Measurements from ENCODE around the gene LDHD. TPM values are rescaled to one million over a fixed set of nuclear protein-coding genes. Genes with fewer than 3 reads are reported as not detected.
A peak's percentile ranks its signal among the peaks of the same experiment; 100 is the strongest.

The LDHD gene
- total RNA-seq, 1 donor from 2014 or later: not detected

DNA sequence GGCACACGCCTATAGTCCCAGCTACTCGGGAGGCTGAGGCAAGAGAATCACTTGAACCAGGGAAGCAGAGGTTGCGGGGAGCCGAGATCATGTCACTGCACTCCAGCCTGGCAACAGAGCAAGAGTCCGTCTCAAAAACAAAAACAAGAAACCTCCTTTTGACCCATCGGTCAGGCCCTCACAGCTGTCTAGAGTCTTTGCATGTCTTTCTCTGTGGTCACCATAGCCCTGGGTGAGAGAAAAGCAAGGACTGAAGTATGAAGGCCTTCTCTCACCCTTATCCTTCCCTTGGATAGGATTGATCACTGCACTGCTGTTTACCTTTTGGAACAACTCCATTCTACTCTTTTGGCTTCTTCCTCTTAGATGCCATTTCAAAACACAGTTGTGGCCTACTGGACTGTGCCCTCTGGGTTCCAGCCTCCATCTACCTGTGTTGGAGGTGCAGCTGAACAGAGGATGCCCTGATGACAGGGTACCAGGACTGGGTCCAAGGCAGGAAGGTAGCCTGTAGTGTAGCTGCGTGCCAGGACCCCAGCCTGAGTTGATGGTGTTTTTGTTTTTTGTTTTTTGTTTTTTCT, 37.1 kb downstream of the LDHD start:
- TF ChIP-seq, protein P1, sequence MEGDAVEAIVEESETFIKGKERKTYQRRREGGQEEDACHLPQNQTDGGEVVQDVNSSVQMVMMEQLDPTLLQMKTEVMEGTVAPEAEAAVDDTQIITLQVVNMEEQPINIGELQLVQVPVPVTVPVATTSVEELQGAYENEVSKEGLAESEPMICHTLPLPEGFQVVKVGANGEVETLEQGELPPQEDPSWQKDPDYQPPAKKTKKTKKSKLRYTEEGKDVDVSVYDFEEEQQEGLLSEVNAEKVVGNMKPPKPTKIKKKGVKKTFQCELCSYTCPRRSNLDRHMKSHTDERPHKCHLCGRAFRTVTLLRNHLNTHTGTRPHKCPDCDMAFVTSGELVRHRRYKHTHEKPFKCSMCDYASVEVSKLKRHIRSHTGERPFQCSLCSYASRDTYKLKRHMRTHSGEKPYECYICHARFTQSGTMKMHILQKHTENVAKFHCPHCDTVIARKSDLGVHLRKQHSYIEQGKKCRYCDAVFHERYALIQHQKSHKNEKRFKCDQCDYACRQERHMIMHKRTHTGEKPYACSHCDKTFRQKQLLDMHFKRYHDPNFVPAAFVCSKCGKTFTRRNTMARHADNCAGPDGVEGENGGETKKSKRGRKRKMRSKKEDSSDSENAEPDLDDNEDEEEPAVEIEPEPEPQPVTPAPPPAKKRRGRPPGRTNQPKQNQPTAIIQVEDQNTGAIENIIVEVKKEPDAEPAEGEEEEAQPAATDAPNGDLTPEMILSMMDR (IDR thresholded peaks at IDR 0.05): no peak
- Mint-ChIP-seq H3K36me3 (ENCODE audit: low read depth) (no peaks in the 10 kb centered on the region), H3K27me3 (peaks cover 30% of the 10 kb centered on the region), H3K27ac (no peak overlapping the region), H3K4me1 (peaks cover 38% of the 10 kb centered on the region), H3K4me3 (no peak overlapping the region), H3K9me3 (no peaks in the 10 kb centered on the region)
- intact Hi-C loops (cut with micrococcal nuclease): no loop called here
- CTCF ChIA-PET: no interaction called here
- DNase-seq: no peak
- POLR2A ChIA-PET: no interaction called here
- no peak for ATAC-seq (ENCODE audit: low read depth)

DNA sequence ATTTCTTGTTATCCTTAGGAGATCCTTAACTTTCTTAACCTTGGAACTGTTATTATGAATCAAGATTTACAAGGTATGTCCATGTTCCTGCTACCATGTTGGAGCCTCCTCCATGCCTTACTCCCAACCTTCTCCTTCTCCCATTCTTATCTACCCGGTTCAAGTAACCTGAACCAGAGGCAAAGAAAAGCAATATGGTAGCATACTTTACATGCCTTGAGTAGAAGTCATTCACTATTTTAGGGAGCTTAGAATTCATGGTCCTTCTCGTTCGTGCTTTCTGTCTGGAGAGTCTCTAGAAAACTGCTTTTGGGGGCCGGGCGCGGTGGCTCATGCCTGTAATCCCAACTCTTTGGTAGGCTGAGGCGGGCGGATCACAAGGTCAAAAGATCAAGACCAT, 37.7 kb downstream of the LDHD start:
- CTCF ChIA-PET: no interaction called here
- intact Hi-C loops (cut with micrococcal nuclease): no loop called here
- H3K4me1 Mint-ChIP-seq: peaks cover 43% of the 10 kb centered on the region
- no peak for ATAC-seq (ENCODE audit: low read depth)
- DNase-seq: no peak
- TF ChIP-seq, protein P1 (IDR thresholded peaks at IDR 0.05): no peak
- no peak overlapping the region for H3K4me3 Mint-ChIP-seq
- H3K9me3 Mint-ChIP-seq: no peaks in the 10 kb centered on the region
- H3K36me3 Mint-ChIP-seq (ENCODE audit: low read depth): no peaks in the 10 kb centered on the region
- H3K27ac Mint-ChIP-seq: no peak overlapping the region
- H3K27me3 Mint-ChIP-seq: peaks cover 31% of the 10 kb centered on the region
- POLR2A ChIA-PET: no interaction called here

DNA sequence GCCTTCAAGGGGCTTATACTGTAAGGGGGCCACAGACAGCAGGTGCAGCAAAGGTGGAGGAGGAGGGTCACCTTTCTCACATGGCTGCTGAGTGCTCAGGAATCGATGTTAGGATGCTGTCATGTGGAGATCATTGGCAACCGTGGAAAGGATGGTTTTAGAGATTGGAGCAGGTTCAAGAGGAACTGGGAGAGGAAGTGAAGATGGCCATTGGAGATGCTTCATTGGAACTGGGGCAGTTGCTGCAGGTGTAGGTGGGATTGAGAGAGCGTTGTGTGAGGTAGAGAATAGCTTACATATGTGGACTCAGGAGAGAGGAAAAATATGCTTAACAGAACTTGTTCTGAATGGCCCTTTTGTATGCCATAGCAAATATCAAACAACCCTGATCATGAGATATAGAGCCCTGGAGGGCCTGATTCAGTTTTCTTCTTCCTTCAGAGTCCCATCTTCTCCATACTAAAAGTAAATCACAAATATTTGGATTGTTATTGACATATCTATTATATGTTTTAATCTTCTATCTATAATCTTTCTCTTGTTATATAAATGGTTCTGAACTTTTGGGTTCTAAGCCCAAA, 40.8 kb downstream of the LDHD start:
- TF ChIP-seq, protein P1 (IDR thresholded peaks at IDR 0.05): no peak
- peaks cover 36% of the 10 kb centered on the region for H3K4me1 Mint-ChIP-seq
- H3K36me3 Mint-ChIP-seq (ENCODE audit: low read depth): no peaks in the 10 kb centered on the region
- DNase-seq: no peak
- peak overlapping the region; percentile 0 for H3K4me3 Mint-ChIP-seq
- peaks cover 26% of the 10 kb centered on the region for H3K27me3 Mint-ChIP-seq
- peak; percentile 3 for ATAC-seq (ENCODE audit: low read depth)
- POLR2A ChIA-PET: interaction anchor here (1.2 kb wide), 1 partner anchor 35 kb away, joined by 5 read pairs; no protein-coding TSS in a partner anchor
- CTCF ChIA-PET: interaction anchor here (1.1 kb wide), 1 partner anchor 36 kb away, joined by 5 read pairs; no protein-coding TSS in a partner anchor
- peak overlapping the region; percentile 36 for H3K27ac Mint-ChIP-seq
- H3K9me3 Mint-ChIP-seq: no peaks in the 10 kb centered on the region
- intact Hi-C loops (cut with micrococcal nuclease): loop anchor here (1.0 to 2.0 kb wide), 2 partner anchors 36 to 77 kb away; partner anchors contain the start of gene ZNRF1

DNA sequence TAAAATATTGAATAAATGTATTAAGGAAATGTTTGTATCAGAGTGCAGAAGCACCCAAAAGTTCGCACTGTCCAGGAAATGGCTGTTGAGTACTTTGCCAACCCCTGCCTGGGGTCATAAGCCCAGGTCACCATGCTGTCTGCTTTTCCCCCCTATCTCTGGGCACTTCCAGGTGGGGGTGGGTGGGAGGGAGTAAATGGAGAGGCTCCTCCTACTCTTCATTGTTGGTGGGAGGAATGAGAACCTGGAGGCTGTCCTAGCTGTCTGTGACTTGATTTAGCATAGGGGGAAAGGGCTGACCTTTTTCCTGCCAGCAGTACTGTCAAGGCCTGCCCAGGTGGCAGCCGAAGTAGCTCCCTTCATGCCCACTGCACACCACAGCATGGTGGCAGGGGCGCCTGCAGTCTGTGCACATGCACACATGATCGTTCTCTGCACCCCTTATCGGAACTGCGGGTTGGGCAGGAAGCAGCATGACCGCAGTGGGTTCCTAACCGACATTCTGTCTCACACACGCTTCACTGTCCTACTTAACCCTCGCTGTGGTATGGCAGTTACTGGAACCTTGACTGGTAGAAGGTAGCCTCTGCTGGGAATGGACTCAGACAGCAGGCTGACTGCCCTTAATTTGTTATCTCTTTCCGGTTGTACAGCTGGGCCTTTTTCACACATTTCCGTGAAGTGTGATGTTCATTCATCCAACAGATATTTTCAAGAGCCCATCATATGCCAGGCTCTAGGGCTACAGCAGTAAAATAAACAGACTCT, 41.5 kb downstream of the LDHD start:
- Mint-ChIP-seq H3K4me1 (peaks cover 36% of the 10 kb centered on the region), H3K4me3 (peak overlapping the region; percentile 0), H3K36me3 (ENCODE audit: low read depth) (no peaks in the 10 kb centered on the region), H3K27me3 (peaks cover 24% of the 10 kb centered on the region), H3K9me3 (no peaks in the 10 kb centered on the region), H3K27ac (peak overlapping the region; percentile 36)
- intact Hi-C loops (cut with micrococcal nuclease): loop anchor here (1.0 to 2.0 kb wide), 2 partner anchors 36 to 76 kb away; partner anchors contain the start of gene ZNRF1
- ATAC-seq (ENCODE audit: low read depth) (peak; percentile 95), DNase-seq (peak; percentile 37)
- ChIA-PET CTCF (interaction anchor here (1.1 kb wide), 1 partner anchor 36 kb away, joined by 5 read pairs; no protein-coding TSS in a partner anchor), POLR2A (interaction anchor here (0.5 to 1.2 kb wide), 4 partner anchors 34 to 408 kb away, joined by 3 to 5 read pairs (median 4); partner anchors contain the start of gene RFWD3)
- TF ChIP-seq, protein P1 (IDR thresholded peaks at IDR 0.05): no peak
